WTC11 (cell line): ENCODE data around the gene FASTK. TPM values are rescaled to one million over a fixed set of nuclear protein-coding genes. Genes with fewer than 3 reads are reported as not detected.

Experiments
- ATAC-seq: fragments of 200-7000 bp; cut with Tn5 transposase; 2 replicates; pipeline ENCODE4 v1.10.0; 2021; ENCODE audit warnings: mild to moderate bottlenecking, moderate library complexity
- CTCF ChIA-PET: fragments of 300-600 bp; sonication (Branson Sonifier 250); formaldehyde crosslinking; loops from one replicate; lab custom pipeline; 2021; ENCODE audit warnings: antibody characterized with exemption; lab: Charles Lee
- POLR2A ChIA-PET: fragments of 350-600 bp; sonication (Branson Sonifier 250); formaldehyde crosslinking; loops from one replicate; lab custom pipeline; 2021; ENCODE audit warnings: antibody characterized with exemption; lab: Charles Lee
- DNase-seq: peaks from one replicate; pipeline ENCODE4 v3.0.0; 2021; ENCODE audit warnings: low spot score
- H3K27ac Mint-ChIP-seq: 2 replicates; pipeline ENCODE4 v1.8.0; 2021; ENCODE audit warnings: mixed read lengths
- H3K27me3 Mint-ChIP-seq: 2 replicates; pipeline ENCODE4 v1.8.0; 2021; ENCODE audit warnings: low read depth, mild to moderate bottlenecking, moderate library complexity, mixed read lengths
- H3K36me3 Mint-ChIP-seq: 2 replicates; pipeline ENCODE4 v1.8.0; 2021; ENCODE audit warnings: mixed read lengths
- H3K4me1 Mint-ChIP-seq: 2 replicates; pipeline ENCODE4 v1.8.0; 2022; ENCODE audit warnings: mixed read lengths
- H3K4me3 Mint-ChIP-seq: 2 replicates; pipeline ENCODE4 v1.8.0; 2021; ENCODE audit warnings: mild to moderate bottlenecking, moderate library complexity, mixed read lengths
- H3K9me3 Mint-ChIP-seq: 2 replicates; pipeline ENCODE4 v1.8.0; 2021; ENCODE audit warnings: mixed read lengths
- CREM ChIP-seq: sonication (generic); formaldehyde crosslinking; IDR thresholded peaks from 2 replicates; pipeline ENCODE4 v1.8.1; 2022; ENCODE audit warnings: mild to moderate bottlenecking, missing genetic modification reagents, moderate library complexity
- ETV6 ChIP-seq: sonication (generic); formaldehyde crosslinking; IDR thresholded peaks from 2 replicates; pipeline ENCODE4 v1.8.1; 2022; ENCODE audit warnings: mild to moderate bottlenecking, missing genetic modification reagents
- FOXP1 ChIP-seq: sonication (generic); formaldehyde crosslinking; IDR thresholded peaks from 2 replicates; pipeline ENCODE4 v1.8.0; 2022; ENCODE audit warnings: missing genetic modification reagents, mild to moderate bottlenecking, moderate library complexity, borderline replicate concordance
- GABPB1 ChIP-seq: sonication (generic); formaldehyde crosslinking; IDR thresholded peaks from 2 replicates; pipeline ENCODE4 v1.8.1; 2023; ENCODE audit warnings: mild to moderate bottlenecking, missing genetic modification reagents
- JUN ChIP-seq: sonication (generic); formaldehyde crosslinking; IDR thresholded peaks from 2 replicates; pipeline ENCODE4 v1.8.0; 2023; ENCODE audit warnings: mild to moderate bottlenecking, missing genetic modification reagents
- NFE2L1 ChIP-seq: sonication (generic); formaldehyde crosslinking; IDR thresholded peaks from 2 replicates; pipeline ENCODE4 v1.8.1; 2023; ENCODE audit warnings: missing genetic modification reagents
- NFYB ChIP-seq: sonication (generic); formaldehyde crosslinking; conservative IDR thresholded peaks from 2 replicates; pipeline ENCODE4 v1.8.0; 2022; ENCODE audit warnings: low read depth, missing genetic modification reagents
- RELA ChIP-seq: sonication (generic); formaldehyde crosslinking; IDR thresholded peaks from 2 replicates; pipeline ENCODE4 v1.8.1; 2022; ENCODE audit warnings: missing genetic modification reagents, mild to moderate bottlenecking, borderline replicate concordance
- STAT6 ChIP-seq: sonication (generic); formaldehyde crosslinking; conservative IDR thresholded peaks from 2 replicates; pipeline ENCODE4 v1.8.1; 2023; ENCODE audit warnings: mild to moderate bottlenecking, low read depth, missing genetic modification reagents, moderate library complexity
- ZBTB21 ChIP-seq: sonication (generic); formaldehyde crosslinking; IDR thresholded peaks from 2 replicates; pipeline ENCODE4 v1.8.1; 2023; ENCODE audit warnings: mild to moderate bottlenecking, missing genetic modification reagents, borderline replicate concordance
- ZNF138 ChIP-seq: sonication (generic); formaldehyde crosslinking; conservative IDR thresholded peaks from 2 replicates; pipeline ENCODE4 v1.8.1; 2022; ENCODE audit warnings: mild to moderate bottlenecking, moderate library complexity, missing genetic modification reagents
- ZNF219 ChIP-seq: sonication (generic); formaldehyde crosslinking; IDR thresholded peaks from 2 replicates; pipeline ENCODE4 v1.8.0; 2023; ENCODE audit warnings: missing genetic modification reagents, mild to moderate bottlenecking, borderline replicate concordance
- ZNF263 ChIP-seq: sonication (generic); formaldehyde crosslinking; IDR thresholded peaks from 2 replicates; pipeline ENCODE4 v1.8.1; 2022; ENCODE audit warnings: low read depth, mild to moderate bottlenecking, moderate library complexity, missing genetic modification reagents
- ZNF423 ChIP-seq: fragments of 250-450 bp; sonication (Bioruptor Pico); IDR thresholded peaks from 2 replicates; pipeline ENCODE4 v2.1.2; 2022; ENCODE audit warnings: mild to moderate bottlenecking, moderate library complexity
- total RNA-seq: library from RNA; stranded (reverse); gene quantifications from 3 replicates; pipeline ENCODE4 v1.2.3, GENCODE V29; 2021
- TF ChIP-seq, protein P1 (sequence below): fragments of 200-600 bp; IDR thresholded peaks from 2 replicates; pipeline ENCODE4 v1.8.0; 2022; ENCODE audit warnings: antibody characterized with exemption
- TF ChIP-seq, protein P2 (sequence below): sonication (generic); formaldehyde crosslinking; IDR thresholded peaks from 2 replicates; pipeline ENCODE4 v1.8.1; 2023; ENCODE audit warnings: mild to moderate bottlenecking, moderate library complexity, missing genetic modification reagents

Gene FASTK
- total RNA-seq, 1 experiment from 2014 or later: 70.2 TPM

DNA sequence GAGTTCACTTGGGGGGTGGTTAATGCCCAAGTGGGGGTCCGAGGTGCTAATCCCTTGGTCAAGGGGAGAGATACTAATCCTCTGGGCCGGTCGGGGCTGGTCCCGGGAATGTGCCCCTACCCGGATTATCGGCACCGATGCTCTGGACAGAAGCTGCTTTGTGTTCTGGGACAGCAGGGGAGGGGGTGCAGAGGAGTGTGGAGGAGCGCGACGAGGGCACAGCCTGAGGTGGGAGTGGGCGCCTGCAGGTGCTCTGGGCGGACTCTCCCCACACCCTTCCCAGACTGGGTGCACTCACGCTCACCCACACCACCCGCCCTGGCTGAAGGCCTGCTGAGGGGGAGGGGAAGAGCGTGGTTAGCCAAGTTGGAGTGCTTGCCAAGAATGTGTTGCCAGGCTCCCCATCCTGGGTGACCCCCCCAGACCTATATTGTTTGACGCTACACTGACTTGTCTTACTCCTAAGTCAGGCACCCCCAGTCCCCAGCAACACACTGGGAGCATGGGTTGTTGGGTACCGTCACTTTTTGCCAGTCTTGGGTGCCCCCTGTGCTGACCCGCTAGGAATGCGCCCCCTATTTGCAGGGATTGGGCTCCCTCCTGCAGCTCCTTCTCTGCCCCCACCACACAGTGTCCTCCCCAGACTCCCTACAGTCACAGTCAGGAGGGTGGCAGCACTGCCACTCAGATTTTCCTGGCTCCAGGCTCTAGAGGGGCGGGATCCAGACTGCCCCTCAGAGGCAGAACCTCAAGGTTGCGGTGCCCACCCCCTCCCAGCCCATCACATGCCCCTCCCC is 20.0 kb downstream of the FASTK start:
- ChIA-PET POLR2A (no interaction called here), CTCF (interaction anchor here (0.5 to 3.5 kb wide), 10 partner anchors 10 to 190 kb away, joined by 3 to 12 read pairs (median 3); partner anchors contain the start of gene FASTK)
- peaks cover 43% of the 10 kb centered on the region for H3K4me1 Mint-ChIP-seq
- H3K27me3 Mint-ChIP-seq: peaks cover 7% of the 10 kb centered on the region
- no peaks in the 10 kb centered on the region for H3K9me3 Mint-ChIP-seq
- TF ChIP-seq, protein P1, sequence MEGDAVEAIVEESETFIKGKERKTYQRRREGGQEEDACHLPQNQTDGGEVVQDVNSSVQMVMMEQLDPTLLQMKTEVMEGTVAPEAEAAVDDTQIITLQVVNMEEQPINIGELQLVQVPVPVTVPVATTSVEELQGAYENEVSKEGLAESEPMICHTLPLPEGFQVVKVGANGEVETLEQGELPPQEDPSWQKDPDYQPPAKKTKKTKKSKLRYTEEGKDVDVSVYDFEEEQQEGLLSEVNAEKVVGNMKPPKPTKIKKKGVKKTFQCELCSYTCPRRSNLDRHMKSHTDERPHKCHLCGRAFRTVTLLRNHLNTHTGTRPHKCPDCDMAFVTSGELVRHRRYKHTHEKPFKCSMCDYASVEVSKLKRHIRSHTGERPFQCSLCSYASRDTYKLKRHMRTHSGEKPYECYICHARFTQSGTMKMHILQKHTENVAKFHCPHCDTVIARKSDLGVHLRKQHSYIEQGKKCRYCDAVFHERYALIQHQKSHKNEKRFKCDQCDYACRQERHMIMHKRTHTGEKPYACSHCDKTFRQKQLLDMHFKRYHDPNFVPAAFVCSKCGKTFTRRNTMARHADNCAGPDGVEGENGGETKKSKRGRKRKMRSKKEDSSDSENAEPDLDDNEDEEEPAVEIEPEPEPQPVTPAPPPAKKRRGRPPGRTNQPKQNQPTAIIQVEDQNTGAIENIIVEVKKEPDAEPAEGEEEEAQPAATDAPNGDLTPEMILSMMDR: no peak
- TF ChIP-seq ZNF263 (no peak), GABPB1 (CRISPR knock-in tag) (no peak), ZBTB21 (CRISPR knock-in tag) (no peak), NFE2L1 (no peak), RELA (CRISPR knock-in tag) (no peak), ZNF138 (CRISPR knock-in tag) (no peak), STAT6 (CRISPR knock-in tag) (no peak), NFYB (CRISPR knock-in tag) (no peak)
- H3K27ac Mint-ChIP-seq: no peak overlapping the region
- peaks cover 5% of the 10 kb centered on the region for H3K36me3 Mint-ChIP-seq
- DNase-seq (no peak), ATAC-seq (no peak)
- H3K4me3 Mint-ChIP-seq: peak overlapping the region; percentile 83

DNA sequence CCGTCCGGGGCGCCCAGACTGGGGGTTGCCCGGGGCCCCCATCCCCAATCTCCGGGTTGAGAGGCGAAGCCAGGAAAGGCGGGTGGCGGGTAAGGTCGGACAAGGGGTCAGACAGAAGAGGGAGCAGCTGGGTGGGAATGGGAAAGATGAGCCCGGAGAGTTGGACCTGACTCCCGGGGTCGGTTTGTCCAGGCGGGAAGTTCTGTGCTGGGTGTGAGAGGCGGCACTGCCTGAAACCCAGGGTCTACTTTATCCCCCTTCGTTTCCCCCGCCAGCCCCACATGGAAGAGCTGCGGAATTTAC is 20.5 kb downstream of the FASTK start:
- no peak for ATAC-seq
- peaks cover 43% of the 10 kb centered on the region for H3K4me1 Mint-ChIP-seq
- no peaks in the 10 kb centered on the region; the same call in 1 of the 2 replicates for H3K36me3 Mint-ChIP-seq
- H3K4me3 Mint-ChIP-seq: peak overlapping the region; percentile 83
- no peaks in the 10 kb centered on the region for H3K9me3 Mint-ChIP-seq
- peaks cover 7% of the 10 kb centered on the region for H3K27me3 Mint-ChIP-seq
- ChIA-PET CTCF (interaction anchor here (0.8 to 3.5 kb wide), 6 partner anchors 9 to 51 kb away, joined by 3 to 12 read pairs (median 6); partner anchors contain the start of gene FASTK), POLR2A (no interaction called here)
- no peak overlapping the region for H3K27ac Mint-ChIP-seq
- TF ChIP-seq CREM (0 out of 2 replicates have a peak, but pooled peaks have one; percentile 39), ZNF263 (0 out of 2 replicates have a peak, but pooled peaks have one; percentile 20), ZNF423 (no peak)
- DNase-seq: peak; percentile 36

DNA sequence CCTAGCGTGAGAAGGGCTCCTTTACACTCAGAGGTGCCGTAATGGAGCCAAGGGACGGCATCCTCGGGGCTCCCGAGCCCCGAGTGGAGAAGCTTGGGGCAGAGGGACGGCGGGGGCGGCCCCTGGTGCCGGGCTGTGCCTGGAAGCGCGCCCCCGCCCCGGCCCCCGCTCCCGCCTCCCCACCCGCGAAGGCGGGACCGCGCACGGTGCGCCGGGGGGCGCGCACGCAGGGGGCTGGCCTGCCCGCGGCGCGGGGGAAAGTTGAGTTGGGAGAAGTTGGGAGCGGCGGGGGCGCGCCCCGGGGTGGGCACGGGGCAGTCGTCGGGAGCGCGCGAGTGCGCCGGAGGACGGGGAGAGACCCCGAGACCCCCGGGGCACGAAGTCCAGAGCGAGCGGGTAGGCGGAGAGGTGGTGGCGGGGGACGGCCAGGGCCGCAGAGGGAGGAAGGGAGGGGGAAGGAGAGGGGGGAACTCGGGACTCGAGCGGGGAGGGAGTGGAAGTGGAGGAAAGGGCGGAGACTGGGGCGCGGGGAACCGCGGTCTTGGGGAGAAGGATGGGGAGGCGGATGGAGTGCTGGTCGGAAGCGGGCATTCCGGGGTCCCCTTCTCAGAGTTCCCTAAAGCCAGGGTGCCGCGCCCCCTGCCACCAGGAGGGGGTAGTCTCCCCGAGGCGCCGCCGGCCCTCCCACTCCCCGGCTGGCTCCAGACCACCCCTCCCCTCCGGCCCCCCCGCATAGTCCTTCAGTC is 21.1 kb downstream of the FASTK start, which contains the start of gene SLC4A2:
TSS of gene SLC4A2 (plus strand) at position 223 of the 746 bp plus-strand sequence. CDS start 2,399 bp downstream, outside the sequence.
- peak within 1 kb of the TSS; percentile 93 for H3K27ac Mint-ChIP-seq
- POLR2A ChIA-PET: interaction anchor here (1.1 kb wide), 1 partner anchor 21 kb away, joined by 3 read pairs; the partner anchor contains the start of gene FASTK
- ATAC-seq (no peak), DNase-seq (peak; percentile 76)
- H3K9me3 Mint-ChIP-seq: no peaks in the 10 kb centered on the region
- H3K4me1 Mint-ChIP-seq: peaks cover 43% of the 10 kb centered on the region
- CTCF ChIA-PET: interaction anchor here (1.0 to 3.5 kb wide), 8 partner anchors 8 to 97 kb away, joined by 3 to 12 read pairs (median 6); partner anchors contain the start of gene FASTK
- no peaks in the 10 kb centered on the region; the same call in 1 of the 2 replicates for H3K36me3 Mint-ChIP-seq
- H3K4me3 Mint-ChIP-seq: peak within 1 kb of the TSS; percentile 98
- no peak for TF ChIP-seq ZBTB21 (CRISPR knock-in tag)
- TF ChIP-seq FOXP1 (CRISPR knock-in tag): 0 out of 2 replicates have a peak, but pooled peaks have one; percentile 16
- no peak for TF ChIP-seq ETV6 (CRISPR knock-in tag)
- TF ChIP-seq ZNF138 (CRISPR knock-in tag): no peak
- no peak for TF ChIP-seq ZNF219
- TF ChIP-seq, protein P2, sequence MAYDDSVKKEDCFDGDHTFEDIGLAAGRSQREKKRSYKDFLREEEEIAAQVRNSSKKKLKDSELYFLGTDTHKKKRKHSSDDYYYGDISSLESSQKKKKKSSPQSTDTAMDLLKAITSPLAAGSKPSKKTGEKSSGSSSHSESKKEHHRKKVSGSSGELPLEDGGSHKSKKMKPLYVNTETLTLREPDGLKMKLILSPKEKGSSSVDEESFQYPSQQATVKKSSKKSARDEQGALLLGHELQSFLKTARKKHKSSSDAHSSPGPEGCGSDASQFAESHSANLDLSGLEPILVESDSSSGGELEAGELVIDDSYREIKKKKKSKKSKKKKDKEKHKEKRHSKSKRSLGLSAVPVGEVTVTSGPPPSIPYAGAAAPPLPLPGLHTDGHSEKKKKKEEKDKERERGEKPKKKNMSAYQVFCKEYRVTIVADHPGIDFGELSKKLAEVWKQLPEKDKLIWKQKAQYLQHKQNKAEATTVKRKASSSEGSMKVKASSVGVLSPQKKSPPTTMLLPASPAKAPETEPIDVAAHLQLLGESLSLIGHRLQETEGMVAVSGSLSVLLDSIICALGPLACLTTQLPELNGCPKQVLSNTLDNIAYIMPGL (CRISPR knock-in tag): no peak
- TF ChIP-seq JUN: no peak
- peaks cover 7% of the 10 kb centered on the region for H3K27me3 Mint-ChIP-seq
